ENCODE measurements around the gene MCTP1. TPM values are rescaled to one million over a fixed set of nuclear protein-coding genes. Genes with fewer than 3 reads are reported as not detected.

The MCTP1 gene
- polyA plus RNA-seq, 1 donor from 2014 or later = 1.9 TPM

DNA sequence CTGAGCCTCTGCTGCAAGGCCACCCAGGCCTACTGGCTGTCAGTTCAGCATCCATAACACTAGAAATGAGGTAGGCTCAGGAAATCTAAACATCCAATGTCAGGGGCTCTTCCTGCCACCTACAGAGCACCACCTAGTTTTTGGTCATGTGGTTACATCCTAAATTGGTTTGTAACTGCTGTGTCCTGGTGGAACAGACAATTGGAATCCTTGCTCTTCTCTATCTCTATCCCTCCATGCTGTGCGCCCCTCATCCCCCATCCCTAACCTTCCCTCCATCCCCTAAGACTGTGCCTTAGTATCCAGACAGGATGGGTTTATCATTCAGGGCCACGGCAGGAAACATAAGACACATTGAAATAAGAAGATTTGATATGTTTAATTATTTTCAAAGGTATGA is 11.4 kb upstream of the MCTP1 start:
- Histone ChIP-seq H3K4me3 (ENCODE audit: low read length) (no peak overlapping the region), H2AFZ (ENCODE audit: low read depth, low read length) (no peak overlapping the region), H3K9me3 (ENCODE audit: low read length) (no peaks in the 10 kb centered on the region), H3K4me2 (ENCODE audit: low read length) (no peak overlapping the region), H3F3A (ENCODE audit: insufficient read depth, low read length, poor library complexity, severe bottlenecking) (no peaks in the 10 kb centered on the region), H3K27me3 (ENCODE audit: insufficient read depth, low read depth, low read length) (no peaks in the 10 kb centered on the region), H3K9ac (ENCODE audit: low read length) (no peak overlapping the region), H3K27ac (ENCODE audit: low read length) (no peak overlapping the region), H4K20me1 (ENCODE audit: insufficient read depth) (no peaks in the 10 kb centered on the region), H3K9me2 (ENCODE audit: insufficient read depth, low read length) (no peaks in the 10 kb centered on the region), H3K36me3 (ENCODE audit: insufficient read depth, low read length) (no peaks in the 10 kb centered on the region), H3K79me2 (replicated peaks; ENCODE audit: insufficient read depth, low read length) (no peaks in the 10 kb centered on the region)
- TF ChIP-seq TAF1 (IDR thresholded peaks at IDR 0.05; ENCODE audit: low read depth) (no peak), SMC3 (conservative IDR thresholded peaks at IDR 0.05; ENCODE audit: poor library complexity) (no peak), RAD21 (conservative IDR thresholded peaks at IDR 0.05) (no peak), EZH2 (IDR thresholded peaks at IDR 0.05; ENCODE audit: borderline replicate concordance, insufficient read depth, low read length, poor library complexity, severe bottlenecking) (no peak), EP300 (conservative IDR thresholded peaks at IDR 0.05; ENCODE audit: poor library complexity, severe bottlenecking) (no peak)
- TF ChIP-seq, protein P1, sequence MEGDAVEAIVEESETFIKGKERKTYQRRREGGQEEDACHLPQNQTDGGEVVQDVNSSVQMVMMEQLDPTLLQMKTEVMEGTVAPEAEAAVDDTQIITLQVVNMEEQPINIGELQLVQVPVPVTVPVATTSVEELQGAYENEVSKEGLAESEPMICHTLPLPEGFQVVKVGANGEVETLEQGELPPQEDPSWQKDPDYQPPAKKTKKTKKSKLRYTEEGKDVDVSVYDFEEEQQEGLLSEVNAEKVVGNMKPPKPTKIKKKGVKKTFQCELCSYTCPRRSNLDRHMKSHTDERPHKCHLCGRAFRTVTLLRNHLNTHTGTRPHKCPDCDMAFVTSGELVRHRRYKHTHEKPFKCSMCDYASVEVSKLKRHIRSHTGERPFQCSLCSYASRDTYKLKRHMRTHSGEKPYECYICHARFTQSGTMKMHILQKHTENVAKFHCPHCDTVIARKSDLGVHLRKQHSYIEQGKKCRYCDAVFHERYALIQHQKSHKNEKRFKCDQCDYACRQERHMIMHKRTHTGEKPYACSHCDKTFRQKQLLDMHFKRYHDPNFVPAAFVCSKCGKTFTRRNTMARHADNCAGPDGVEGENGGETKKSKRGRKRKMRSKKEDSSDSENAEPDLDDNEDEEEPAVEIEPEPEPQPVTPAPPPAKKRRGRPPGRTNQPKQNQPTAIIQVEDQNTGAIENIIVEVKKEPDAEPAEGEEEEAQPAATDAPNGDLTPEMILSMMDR (IDR thresholded peaks at IDR 0.05; ENCODE audit: poor library complexity, severe bottlenecking) = no peak
- TF ChIP-seq, protein P2, sequence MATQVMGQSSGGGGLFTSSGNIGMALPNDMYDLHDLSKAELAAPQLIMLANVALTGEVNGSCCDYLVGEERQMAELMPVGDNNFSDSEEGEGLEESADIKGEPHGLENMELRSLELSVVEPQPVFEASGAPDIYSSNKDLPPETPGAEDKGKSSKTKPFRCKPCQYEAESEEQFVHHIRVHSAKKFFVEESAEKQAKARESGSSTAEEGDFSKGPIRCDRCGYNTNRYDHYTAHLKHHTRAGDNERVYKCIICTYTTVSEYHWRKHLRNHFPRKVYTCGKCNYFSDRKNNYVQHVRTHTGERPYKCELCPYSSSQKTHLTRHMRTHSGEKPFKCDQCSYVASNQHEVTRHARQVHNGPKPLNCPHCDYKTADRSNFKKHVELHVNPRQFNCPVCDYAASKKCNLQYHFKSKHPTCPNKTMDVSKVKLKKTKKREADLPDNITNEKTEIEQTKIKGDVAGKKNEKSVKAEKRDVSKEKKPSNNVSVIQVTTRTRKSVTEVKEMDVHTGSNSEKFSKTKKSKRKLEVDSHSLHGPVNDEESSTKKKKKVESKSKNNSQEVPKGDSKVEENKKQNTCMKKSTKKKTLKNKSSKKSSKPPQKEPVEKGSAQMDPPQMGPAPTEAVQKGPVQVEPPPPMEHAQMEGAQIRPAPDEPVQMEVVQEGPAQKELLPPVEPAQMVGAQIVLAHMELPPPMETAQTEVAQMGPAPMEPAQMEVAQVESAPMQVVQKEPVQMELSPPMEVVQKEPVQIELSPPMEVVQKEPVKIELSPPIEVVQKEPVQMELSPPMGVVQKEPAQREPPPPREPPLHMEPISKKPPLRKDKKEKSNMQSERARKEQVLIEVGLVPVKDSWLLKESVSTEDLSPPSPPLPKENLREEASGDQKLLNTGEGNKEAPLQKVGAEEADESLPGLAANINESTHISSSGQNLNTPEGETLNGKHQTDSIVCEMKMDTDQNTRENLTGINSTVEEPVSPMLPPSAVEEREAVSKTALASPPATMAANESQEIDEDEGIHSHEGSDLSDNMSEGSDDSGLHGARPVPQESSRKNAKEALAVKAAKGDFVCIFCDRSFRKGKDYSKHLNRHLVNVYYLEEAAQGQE (IDR thresholded peaks at IDR 0.05; ENCODE audit: borderline replicate concordance) = no peak

DNA sequence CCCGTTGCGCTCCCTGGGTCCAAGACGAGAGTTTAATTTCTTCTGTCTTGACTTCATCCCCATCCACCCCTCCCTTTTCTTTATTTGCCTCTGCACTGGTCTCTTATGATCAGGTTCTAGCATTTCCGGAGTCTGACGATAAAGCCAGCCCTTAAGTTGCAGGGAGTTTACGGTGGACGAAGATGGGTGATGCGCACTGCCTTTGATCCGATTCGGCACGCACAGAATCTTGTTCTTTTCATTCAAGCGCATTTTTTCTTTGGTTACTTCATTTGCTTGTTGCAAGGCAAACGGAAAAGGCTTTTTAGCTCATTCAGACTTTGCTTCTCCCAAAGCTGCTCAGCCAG is 488 bp upstream of the MCTP1 start:
- Histone ChIP-seq H3K9me3 (ENCODE audit: low read length) (no peaks in the 10 kb centered on the region), H3F3A (ENCODE audit: insufficient read depth, low read length, poor library complexity, severe bottlenecking) (no peaks in the 10 kb centered on the region), H3K36me3 (ENCODE audit: insufficient read depth, low read length) (no peaks in the 10 kb centered on the region), H3K9me2 (ENCODE audit: insufficient read depth, low read length) (no peaks in the 10 kb centered on the region), H3K9ac (ENCODE audit: low read length) (peak overlapping the region; percentile 54), H3K79me2 (replicated peaks; ENCODE audit: insufficient read depth, low read length) (no peaks in the 10 kb centered on the region), H4K20me1 (ENCODE audit: insufficient read depth) (no peaks in the 10 kb centered on the region), H3K27me3 (ENCODE audit: insufficient read depth, low read depth, low read length) (peaks cover 51% of the 10 kb centered on the region), H3K4me2 (ENCODE audit: low read length) (peak overlapping the region; percentile 53), H3K4me3 (ENCODE audit: low read length) (peak overlapping the region; percentile 83), H3K27ac (ENCODE audit: low read length) (no peak overlapping the region), H2AFZ (ENCODE audit: low read depth, low read length) (no peak overlapping the region)
- no peak for TF ChIP-seq SMC3 (conservative IDR thresholded peaks at IDR 0.05; ENCODE audit: poor library complexity)
- no peak for TF ChIP-seq MXI1 (conservative IDR thresholded peaks at IDR 0.05; ENCODE audit: poor library complexity, severe bottlenecking)
- TF ChIP-seq POLR2AphosphoS5 (IDR thresholded peaks at IDR 0.05) = no peak
- no peak for TF ChIP-seq RAD21 (conservative IDR thresholded peaks at IDR 0.05)

All from neural cell (in vitro differentiated cells).